Mesothelial cell of epicardium (in vitro differentiated cells): ENCODE data around the gene SLC38A11. TPM values are rescaled to one million over a fixed set of nuclear protein-coding genes. Genes with fewer than 3 reads are reported as not detected.

Experiments used
- DNase-seq, 2 experiments: peaks; one replicate each; pipeline ENCODE4 v3.0.0; 2021; ENCODE audit warnings: low spot score in 2 of 2; ENCODE audit not compliant: unreplicated experiment in 2 of 2
- H3K27ac Mint-ChIP-seq: 2 replicates; pipeline ENCODE4 v1.8.0; 2021; ENCODE audit warnings: mixed read lengths
- H3K27me3 Mint-ChIP-seq: 2 replicates; pipeline ENCODE4 v1.8.0; 2021; ENCODE audit warnings: low read depth, mixed read lengths
- H3K36me3 Mint-ChIP-seq: 2 replicates; pipeline ENCODE4 v1.8.0; 2021; ENCODE audit warnings: mixed read lengths
- H3K4me1 Mint-ChIP-seq: 2 replicates; pipeline ENCODE4 v1.8.0; 2021; ENCODE audit warnings: mixed read lengths
- H3K4me3 Mint-ChIP-seq: 2 replicates; pipeline ENCODE4 v1.8.0; 2021; ENCODE audit warnings: mild to moderate bottlenecking, moderate library complexity, mixed read lengths
- H3K9me3 Mint-ChIP-seq: 2 replicates; pipeline ENCODE4 v1.8.0; 2021; ENCODE audit warnings: mixed read lengths
- total RNA-seq: library from RNA; stranded (reverse); gene quantifications from 3 replicates; pipeline ENCODE4 v1.2.1, GENCODE V29; 2021
- TF ChIP-seq, protein P1 (sequence below): fragments of 200-600 bp; sonication (generic); IDR thresholded peaks from one replicate; pipeline ENCODE4 v1.5.0; 2021; ENCODE audit warnings: antibody characterized with exemption; ENCODE audit not compliant: unreplicated experiment

Gene SLC38A11
- total RNA-seq, 1 donor from 2014 or later: 0.54 TPM

DNA sequence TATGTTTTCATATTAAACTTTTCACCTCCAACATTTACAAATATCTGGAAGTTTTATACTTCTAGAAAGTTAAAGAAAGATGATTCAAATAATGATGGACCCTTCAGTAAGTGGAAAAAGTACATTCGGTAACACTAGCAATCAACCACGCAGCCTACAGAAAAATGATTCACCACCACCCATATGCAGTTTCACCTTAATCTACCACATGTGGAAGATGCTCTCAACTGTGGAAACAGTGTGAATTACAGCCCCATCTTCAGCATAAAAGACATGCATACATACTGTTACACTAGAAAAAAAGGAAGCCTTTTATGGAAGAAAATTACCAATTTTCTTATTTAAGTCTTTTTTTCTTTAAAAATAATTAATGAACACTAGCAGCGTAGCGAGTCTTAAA is 1.1 kb downstream of the SLC38A11 start:
- Mint-ChIP-seq H3K4me3 (no peak overlapping the region), H3K27me3 (no peaks in the 10 kb centered on the region), H3K36me3 (no peaks in the 10 kb centered on the region), H3K4me1 (peaks cover 2% of the 10 kb centered on the region), H3K27ac (no peak overlapping the region), H3K9me3 (no peaks in the 10 kb centered on the region)
- TF ChIP-seq, protein P1, sequence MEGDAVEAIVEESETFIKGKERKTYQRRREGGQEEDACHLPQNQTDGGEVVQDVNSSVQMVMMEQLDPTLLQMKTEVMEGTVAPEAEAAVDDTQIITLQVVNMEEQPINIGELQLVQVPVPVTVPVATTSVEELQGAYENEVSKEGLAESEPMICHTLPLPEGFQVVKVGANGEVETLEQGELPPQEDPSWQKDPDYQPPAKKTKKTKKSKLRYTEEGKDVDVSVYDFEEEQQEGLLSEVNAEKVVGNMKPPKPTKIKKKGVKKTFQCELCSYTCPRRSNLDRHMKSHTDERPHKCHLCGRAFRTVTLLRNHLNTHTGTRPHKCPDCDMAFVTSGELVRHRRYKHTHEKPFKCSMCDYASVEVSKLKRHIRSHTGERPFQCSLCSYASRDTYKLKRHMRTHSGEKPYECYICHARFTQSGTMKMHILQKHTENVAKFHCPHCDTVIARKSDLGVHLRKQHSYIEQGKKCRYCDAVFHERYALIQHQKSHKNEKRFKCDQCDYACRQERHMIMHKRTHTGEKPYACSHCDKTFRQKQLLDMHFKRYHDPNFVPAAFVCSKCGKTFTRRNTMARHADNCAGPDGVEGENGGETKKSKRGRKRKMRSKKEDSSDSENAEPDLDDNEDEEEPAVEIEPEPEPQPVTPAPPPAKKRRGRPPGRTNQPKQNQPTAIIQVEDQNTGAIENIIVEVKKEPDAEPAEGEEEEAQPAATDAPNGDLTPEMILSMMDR: no peak
- no peak for DNase-seq

GRCh38 chr2:164953279-164953678 is 2.0 kb downstream of the SLC38A11 start:
- Mint-ChIP-seq H3K27me3 (no peaks in the 10 kb centered on the region), H3K4me1 (peaks cover 2% of the 10 kb centered on the region), H3K9me3 (no peaks in the 10 kb centered on the region), H3K27ac (no peak overlapping the region), H3K36me3 (no peaks in the 10 kb centered on the region), H3K4me3 (no peak overlapping the region)
- TF ChIP-seq, protein P1: no peak
- no peak for DNase-seq

DNA sequence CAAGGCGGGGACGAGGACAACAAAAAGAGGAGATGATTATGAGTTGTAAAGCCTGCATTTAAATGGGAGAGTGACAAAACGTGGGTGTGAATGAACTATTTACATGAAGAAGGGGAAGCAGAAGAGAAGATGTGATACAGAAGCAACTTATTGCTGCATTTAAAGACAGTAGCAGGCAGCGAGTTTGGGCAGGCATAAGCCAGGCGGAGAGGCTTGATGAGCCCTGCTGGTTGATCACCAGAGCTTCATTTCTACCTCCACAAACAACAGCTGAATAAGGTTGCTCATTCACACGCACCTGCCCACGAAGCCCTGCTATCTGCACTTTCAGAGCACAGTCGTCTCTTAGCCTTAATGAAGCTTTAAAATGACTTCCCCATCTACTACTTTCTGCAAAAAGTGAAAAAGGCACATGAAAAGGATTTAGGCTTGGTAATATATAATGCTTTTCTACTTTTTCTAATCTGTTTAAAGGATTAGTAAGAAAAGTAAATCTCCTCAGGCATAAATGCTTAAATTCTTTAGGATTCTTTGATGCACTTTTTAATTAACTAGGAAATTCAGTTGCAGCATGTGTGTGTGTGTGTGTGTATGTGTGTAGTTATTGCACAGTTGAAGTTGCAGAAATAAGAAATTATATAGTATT is 3.1 kb downstream of the SLC38A11 start:
- peaks cover 2% of the 10 kb centered on the region for H3K4me1 Mint-ChIP-seq
- no peaks in the 10 kb centered on the region for H3K36me3 Mint-ChIP-seq
- TF ChIP-seq, protein P1: no peak
- H3K27ac Mint-ChIP-seq: no peak overlapping the region
- DNase-seq: no peak
- no peaks in the 10 kb centered on the region for H3K9me3 Mint-ChIP-seq
- no peaks in the 10 kb centered on the region for H3K27me3 Mint-ChIP-seq
- H3K4me3 Mint-ChIP-seq: no peak overlapping the region

DNA sequence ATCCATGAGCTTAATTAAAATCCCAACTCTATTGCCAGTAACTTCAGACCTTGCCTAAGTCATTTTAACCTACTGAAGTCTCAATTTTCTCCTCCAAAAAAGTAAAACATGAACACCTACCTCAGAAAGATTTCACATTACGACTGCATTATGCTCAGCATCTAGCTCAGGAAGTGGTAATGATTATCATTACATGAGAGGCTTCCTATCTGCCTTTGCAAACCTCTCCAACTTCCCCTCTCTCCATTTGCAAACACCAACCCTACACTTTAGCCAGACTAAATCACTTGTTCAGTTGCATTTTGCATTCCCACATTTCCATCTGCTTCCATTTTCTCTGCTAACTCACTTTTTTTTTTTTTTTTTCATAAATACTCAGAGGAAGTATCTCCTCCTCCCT is 6.8 kb downstream of the SLC38A11 start:
- DNase-seq: no peak
- TF ChIP-seq, protein P1: no peak
- no peaks in the 10 kb centered on the region for H3K27me3 Mint-ChIP-seq
- no peak overlapping the region for H3K4me3 Mint-ChIP-seq
- no peak overlapping the region for H3K27ac Mint-ChIP-seq
- H3K36me3 Mint-ChIP-seq: no peaks in the 10 kb centered on the region
- peaks cover 5% of the 10 kb centered on the region for H3K9me3 Mint-ChIP-seq
- H3K4me1 Mint-ChIP-seq: no peaks in the 10 kb centered on the region

DNA sequence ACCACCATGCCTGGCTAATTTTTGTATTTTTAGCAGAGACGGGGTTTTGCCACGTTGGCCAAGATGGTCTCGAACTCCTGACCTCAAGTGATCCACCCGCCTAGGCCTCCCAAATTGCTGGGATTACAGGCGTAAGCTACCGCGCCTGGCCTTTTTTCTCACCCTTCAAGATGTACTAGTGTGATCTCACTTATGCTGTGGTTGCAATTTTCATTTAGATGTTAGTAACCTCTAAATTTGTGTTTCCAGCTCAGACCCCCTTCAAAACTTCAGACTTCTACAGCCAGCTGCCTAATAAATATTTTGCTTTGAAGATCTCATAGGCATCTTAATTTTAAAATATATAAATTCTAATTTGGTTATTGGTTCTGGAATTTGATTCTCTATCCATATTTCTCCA is 8.0 kb downstream of the SLC38A11 start:
- Mint-ChIP-seq H3K4me3 (no peak overlapping the region), H3K4me1 (peaks cover 6% of the 10 kb centered on the region), H3K27me3 (no peaks in the 10 kb centered on the region), H3K27ac (no peak overlapping the region), H3K9me3 (peaks cover 5% of the 10 kb centered on the region), H3K36me3 (no peaks in the 10 kb centered on the region)
- TF ChIP-seq, protein P1: no peak
- DNase-seq: no peak

GRCh38 chr2:164943289-164943688 is 12.0 kb downstream of the SLC38A11 start:
- no peak for DNase-seq
- no peak overlapping the region for H3K4me3 Mint-ChIP-seq
- peak overlapping the region; percentile 11 for H3K27ac Mint-ChIP-seq
- H3K27me3 Mint-ChIP-seq: no peaks in the 10 kb centered on the region
- peaks cover 8% of the 10 kb centered on the region for H3K4me1 Mint-ChIP-seq
- no peaks in the 10 kb centered on the region for H3K36me3 Mint-ChIP-seq
- peaks cover 5% of the 10 kb centered on the region for H3K9me3 Mint-ChIP-seq
- TF ChIP-seq, protein P1: no peak
